Measurements from ENCODE around the gene HSD3B7.

Gene HSD3B7

GRCh38 chr16:30982548-30983288 is 2.3 kb upstream of the HSD3B7 start:
- Histone ChIP-seq H3K9ac (ENCODE audit: low read length) (no peak overlapping the region), H2AK5ac (ENCODE audit: low read length) (no peak overlapping the region), H2BK120ac (ENCODE audit: low read depth, low read length) (no peak overlapping the region), H3K4me2 (ENCODE audit: low read length) (no peak overlapping the region), H3K18ac (ENCODE audit: low read length) (no peak overlapping the region), H2BK15ac (replicated peaks; ENCODE audit: low read depth) (no peak overlapping the region), H2BK5ac (ENCODE audit: low read length) (no peak overlapping the region), H3K27me3 (ENCODE audit: insufficient read depth, low read length, poor library complexity) (no peaks in the 10 kb centered on the region), H4K5ac (ENCODE audit: low read length) (no peak overlapping the region), H3K79me1 (ENCODE audit: low read length) (peaks cover 2% of the 10 kb centered on the region), H3K4ac (ENCODE audit: low read depth, low read length) (no peak overlapping the region), H3K36me3 (ENCODE audit: control insufficient read depth, insufficient read depth, low read length) (peaks cover 7% of the 10 kb centered on the region), H3K79me2 (ENCODE audit: control insufficient read depth, insufficient read depth, low read length) (no peaks in the 10 kb centered on the region), H3K27ac (ENCODE audit: low read depth, low read length) (no peak overlapping the region), H4K8ac (ENCODE audit: low read depth, low read length) (no peak overlapping the region), H3K4me1 (ENCODE audit: control insufficient read depth, low read depth, low read length) (peaks cover 2% of the 10 kb centered on the region), H3K56ac (ENCODE audit: low read length) (no peak overlapping the region), H3K23ac (ENCODE audit: low read length) (no peak overlapping the region), H3K4me3 (ENCODE audit: low read length) (no peak overlapping the region)
- no CpG with 5 or more reads among the region's 17 CpGs for WGBS (ENCODE audit: extremely low coverage, insufficient coverage, low lambda C conversion rate)
- DNase-seq: no peak

DNA sequence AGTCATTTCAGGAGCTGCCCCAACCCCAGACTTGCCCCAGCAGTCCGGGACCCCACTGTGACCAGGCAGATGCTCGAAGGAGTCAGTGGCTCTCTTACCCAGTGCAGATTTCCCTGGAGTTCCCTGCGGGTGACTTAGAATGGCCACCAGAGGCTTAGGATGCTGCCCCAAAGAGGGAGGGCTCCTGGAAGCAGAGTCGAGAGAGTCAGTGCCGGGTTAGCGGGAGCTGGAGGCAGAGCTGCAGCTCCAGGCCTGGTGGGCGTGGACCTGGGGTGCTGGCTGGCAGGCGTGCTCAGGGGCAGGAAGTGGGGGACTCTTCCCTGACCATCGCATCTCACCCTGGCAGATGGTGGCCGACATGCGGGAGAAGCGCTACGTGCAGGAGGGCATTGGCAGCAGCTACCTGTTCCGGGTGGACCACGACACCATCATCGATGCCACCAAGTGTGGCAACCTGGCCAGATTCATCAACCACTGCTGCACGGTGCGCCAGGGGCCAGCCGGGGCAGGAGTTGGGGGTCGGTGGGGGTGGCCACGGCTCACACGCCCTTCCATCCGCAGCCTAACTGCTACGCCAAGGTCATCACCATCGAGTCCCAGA is 1.6 kb upstream of the HSD3B7 start:
- H2BK5ac ChIP-seq (ENCODE audit: low read length): no peak overlapping the region
- no peak overlapping the region for H3K9ac ChIP-seq (ENCODE audit: low read length)
- no peak for DNase-seq
- H2BK120ac ChIP-seq (ENCODE audit: low read depth, low read length): no peak overlapping the region
- no peaks in the 10 kb centered on the region for H3K27me3 ChIP-seq (ENCODE audit: insufficient read depth, low read length, poor library complexity)
- WGBS (ENCODE audit: extremely low coverage, insufficient coverage, low lambda C conversion rate): no CpG with 5 or more reads among the region's 25 CpGs
- peaks cover 7% of the 10 kb centered on the region for H3K36me3 ChIP-seq (ENCODE audit: control insufficient read depth, insufficient read depth, low read length)
- no peak overlapping the region for H4K5ac ChIP-seq (ENCODE audit: low read length)
- H4K8ac ChIP-seq (ENCODE audit: low read depth, low read length): no peak overlapping the region
- H3K79me1 ChIP-seq (ENCODE audit: low read length): peaks cover 2% of the 10 kb centered on the region
- H3K27ac ChIP-seq (ENCODE audit: low read depth, low read length): no peak overlapping the region
- no peak overlapping the region for H3K4me3 ChIP-seq (ENCODE audit: low read length)
- no peaks in the 10 kb centered on the region for H3K79me2 ChIP-seq (ENCODE audit: control insufficient read depth, insufficient read depth, low read length)
- no peak overlapping the region for H3K4ac ChIP-seq (ENCODE audit: low read depth, low read length)
- H3K4me2 ChIP-seq (ENCODE audit: low read length): no peak overlapping the region
- no peak overlapping the region for H2BK15ac ChIP-seq (replicated peaks; ENCODE audit: low read depth)
- no peak overlapping the region for H3K18ac ChIP-seq (ENCODE audit: low read length)
- peaks cover 2% of the 10 kb centered on the region for H3K4me1 ChIP-seq (ENCODE audit: control insufficient read depth, low read depth, low read length)
- no peak overlapping the region for H2AK5ac ChIP-seq (ENCODE audit: low read length)
- H3K23ac ChIP-seq (ENCODE audit: low read length): no peak overlapping the region
- no peak overlapping the region for H3K56ac ChIP-seq (ENCODE audit: low read length)

- Histone ChIP-seq H4K5ac (ENCODE audit: low read length) (no peak overlapping the region), H2AK5ac (ENCODE audit: low read length) (no peak overlapping the region), H3K4me1 (ENCODE audit: control insufficient read depth, low read depth, low read length) (peaks cover 2% of the 10 kb centered on the region), H3K18ac (ENCODE audit: low read length) (no peak overlapping the region), H2BK15ac (replicated peaks; ENCODE audit: low read depth) (no peak overlapping the region), H3K56ac (ENCODE audit: low read length) (no peak overlapping the region), H2BK120ac (ENCODE audit: low read depth, low read length) (no peak overlapping the region), H3K4ac (ENCODE audit: low read depth, low read length) (no peak overlapping the region), H4K8ac (ENCODE audit: low read depth, low read length) (no peak overlapping the region), H3K4me3 (ENCODE audit: low read length) (no peak overlapping the region), H3K9ac (ENCODE audit: low read length) (no peak overlapping the region), H3K4me2 (ENCODE audit: low read length) (no peak overlapping the region), H3K36me3 (ENCODE audit: control insufficient read depth, insufficient read depth, low read length) (peaks cover 5% of the 10 kb centered on the region), H3K79me1 (ENCODE audit: low read length) (no peaks in the 10 kb centered on the region), H3K23ac (ENCODE audit: low read length) (no peak overlapping the region), H3K27ac (ENCODE audit: low read depth, low read length) (no peak overlapping the region), H2BK5ac (ENCODE audit: low read length) (no peak overlapping the region), H3K27me3 (ENCODE audit: insufficient read depth, low read length, poor library complexity) (no peaks in the 10 kb centered on the region), H3K79me2 (ENCODE audit: control insufficient read depth, insufficient read depth, low read length) (no peaks in the 10 kb centered on the region)
- no peak for DNase-seq
- WGBS (ENCODE audit: extremely low coverage, insufficient coverage, low lambda C conversion rate): no CpG with 5 or more reads among the region's 14 CpGs
These were observed 953 bp upstream of the HSD3B7 start for GRCh38 chr16:30983898-30984610.

GRCh38 chr16:30985401-30986128 is 558 bp downstream of the HSD3B7 start:
- Histone ChIP-seq H3K23ac (ENCODE audit: low read length) (no peak overlapping the region), H4K5ac (ENCODE audit: low read length) (no peak overlapping the region), H3K36me3 (ENCODE audit: control insufficient read depth, insufficient read depth, low read length) (peaks cover 1% of the 10 kb centered on the region), H3K18ac (ENCODE audit: low read length) (no peak overlapping the region), H3K4me2 (ENCODE audit: low read length) (peak overlapping the region; percentile 48), H3K4me3 (ENCODE audit: low read length) (no peak overlapping the region), H3K79me2 (ENCODE audit: control insufficient read depth, insufficient read depth, low read length) (no peaks in the 10 kb centered on the region), H3K9ac (ENCODE audit: low read length) (peak overlapping the region; percentile 62), H4K8ac (ENCODE audit: low read depth, low read length) (no peak overlapping the region), H2BK120ac (ENCODE audit: low read depth, low read length) (no peak overlapping the region), H3K27me3 (ENCODE audit: insufficient read depth, low read length, poor library complexity) (no peaks in the 10 kb centered on the region), H2BK5ac (ENCODE audit: low read length) (no peak overlapping the region), H2AK5ac (ENCODE audit: low read length) (no peak overlapping the region), H3K4ac (ENCODE audit: low read depth, low read length) (no peak overlapping the region), H3K56ac (ENCODE audit: low read length) (peak overlapping the region; percentile 86), H3K4me1 (ENCODE audit: control insufficient read depth, low read depth, low read length) (peaks cover 2% of the 10 kb centered on the region), H2BK15ac (replicated peaks; ENCODE audit: low read depth) (no peak overlapping the region), H3K27ac (ENCODE audit: low read depth, low read length) (no peak overlapping the region), H3K79me1 (ENCODE audit: low read length) (no peaks in the 10 kb centered on the region)
- no CpG with 5 or more reads among the region's 20 CpGs for WGBS (ENCODE audit: extremely low coverage, insufficient coverage, low lambda C conversion rate)
- peak; percentile 63 for DNase-seq

GRCh38 chr16:30986129-30986991 is 1.4 kb downstream of the HSD3B7 start:
- Histone ChIP-seq H4K8ac (ENCODE audit: low read depth, low read length) (no peak overlapping the region), H3K4me1 (ENCODE audit: control insufficient read depth, low read depth, low read length) (peaks cover 2% of the 10 kb centered on the region), H2BK15ac (replicated peaks; ENCODE audit: low read depth) (no peak overlapping the region), H3K79me2 (ENCODE audit: control insufficient read depth, insufficient read depth, low read length) (no peaks in the 10 kb centered on the region), H3K36me3 (ENCODE audit: control insufficient read depth, insufficient read depth, low read length) (peaks cover 1% of the 10 kb centered on the region), H2BK5ac (ENCODE audit: low read length) (no peak overlapping the region), H3K23ac (ENCODE audit: low read length) (no peak overlapping the region), H2BK120ac (ENCODE audit: low read depth, low read length) (no peak overlapping the region), H3K27ac (ENCODE audit: low read depth, low read length) (no peak overlapping the region), H3K79me1 (ENCODE audit: low read length) (no peaks in the 10 kb centered on the region), H4K5ac (ENCODE audit: low read length) (no peak overlapping the region), H3K4ac (ENCODE audit: low read depth, low read length) (no peak overlapping the region), H3K18ac (ENCODE audit: low read length) (no peak overlapping the region), H3K56ac (ENCODE audit: low read length) (no peak overlapping the region), H3K4me3 (ENCODE audit: low read length) (no peak overlapping the region), H3K4me2 (ENCODE audit: low read length) (no peak overlapping the region), H3K9ac (ENCODE audit: low read length) (no peak overlapping the region), H2AK5ac (ENCODE audit: low read length) (no peak overlapping the region), H3K27me3 (ENCODE audit: insufficient read depth, low read length, poor library complexity) (no peaks in the 10 kb centered on the region)
- DNase-seq: no peak
- no CpG with 5 or more reads among the region's 29 CpGs for WGBS (ENCODE audit: extremely low coverage, insufficient coverage, low lambda C conversion rate)

Data from mesendoderm (in vitro differentiated cells).